Lower lobe of right lung (tissue), 2 donors: ENCODE results near the gene MBD5. TPM values are rescaled to one million over a fixed set of nuclear protein-coding genes. Genes with fewer than 3 reads are reported as not detected.

Source experiments
- ATAC-seq, 2 donors: fragments of 200-7000 bp; cut with Tn5 transposase; one replicate each; pipeline ENCODE4 v1.9.1; 2020 to 2022; ENCODE audit warnings: mild to moderate bottlenecking in 2 of 2, moderate library complexity in 2 of 2
- DNase-seq: peaks from one replicate; pipeline ENCODE4 v3.0.0-alpha.2; 2020
- H3K27ac ChIP-seq: fragments of 200-600 bp; one replicate; pipeline ENCODE4 v1.8.0; 2022
- H3K27me3 ChIP-seq: fragments of 200-600 bp; one replicate; pipeline ENCODE4 v1.8.0; 2022; ENCODE audit warnings: low read depth
- H3K36me3 ChIP-seq: fragments of 200-600 bp; one replicate; pipeline ENCODE4 v1.8.0; 2022; ENCODE audit warnings: mild to moderate bottlenecking
- H3K4me1 ChIP-seq: fragments of 200-600 bp; one replicate; pipeline ENCODE4 v1.8.0; 2022
- H3K4me3 ChIP-seq: fragments of 200-600 bp; one replicate; pipeline ENCODE4 v1.8.0; 2022; ENCODE audit warnings: mild to moderate bottlenecking
- H3K9me3 ChIP-seq: fragments of 200-600 bp; one replicate; pipeline ENCODE4 v1.8.0; 2022
- intact Hi-C: fragments of 100-400 bp; cut with DNase I; formaldehyde crosslinking; loops from one replicate; pipeline ENCODE4 v1.11.0; 2022
- long read RNA-seq: library from polyadenylated mRNA; unstranded; transcript quantifications from one replicate; pipeline ENCODE4 v2.0.0, GENCODE V29; 2021
- total RNA-seq: library from RNA; stranded (reverse); fragmentation: NEBNext Ultra II Directional; extraction: Animal tissue kit (Norgen Biotek cat#: 25700); gene quantifications from one replicate; pipeline ENCODE4 v1.2.1, GENCODE V29; 2021
- TF ChIP-seq, protein P1 (sequence below): fragments of 200-600 bp; IDR thresholded peaks from one replicate; pipeline ENCODE4 v1.8.0; 2022; ENCODE audit warnings: antibody characterized with exemption, mild to moderate bottlenecking
- donor health status: DM: no; HTN: yes; CAD: no; lungs with severe emphysema.

The MBD5 gene
- total RNA-seq: 46.3 TPM
- long read RNA-seq, full-length matches to known transcripts: 5 of 24 reads
- long read RNA-seq, partial matches to known transcripts: 8 of 24 reads
- long read RNA-seq, other reads (novel, unspliced or antisense): 11 of 24 reads

DNA sequence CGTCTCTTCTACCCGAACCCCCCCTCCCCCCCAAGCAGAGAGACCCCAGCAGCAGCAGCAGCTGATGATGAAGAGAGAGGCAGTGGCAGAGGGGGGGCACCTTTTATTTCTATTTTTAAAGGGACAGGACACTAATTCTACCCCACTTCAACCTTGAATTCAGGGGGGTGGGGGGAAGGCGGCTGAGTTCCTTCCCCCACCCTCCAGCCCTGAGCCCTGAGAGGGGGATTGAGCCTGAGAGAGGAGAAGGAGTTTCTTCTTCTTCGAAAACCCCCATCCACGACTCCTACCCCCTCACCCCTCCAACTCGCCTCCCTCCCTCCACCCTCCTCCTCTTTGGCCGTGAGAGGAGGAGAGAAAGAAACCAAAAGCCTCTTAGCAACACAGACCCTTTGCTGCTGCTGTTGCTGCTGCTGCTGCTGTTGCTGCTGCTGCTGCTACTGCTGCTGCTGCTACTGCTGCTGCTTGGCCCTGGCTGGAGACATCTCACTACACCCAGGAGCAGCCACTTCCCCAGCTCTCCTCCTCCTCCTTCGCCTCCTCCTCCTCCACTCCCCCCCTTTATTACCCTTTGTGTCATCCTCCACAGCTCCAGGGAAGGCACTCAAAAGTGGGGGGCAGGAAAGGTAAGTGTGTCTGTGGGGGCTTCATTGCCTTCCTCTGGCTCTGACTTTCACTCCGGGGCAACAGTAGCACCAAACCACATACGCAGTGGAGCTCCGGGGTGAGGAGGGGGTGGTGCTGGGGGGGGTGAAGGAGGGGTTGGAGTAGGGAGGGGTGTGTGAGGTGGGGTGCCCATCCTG lies at the start of gene MBD5:
Gene MBD5 (plus strand): TSS at position 33 of the 803 bp plus-strand sequence.
- intact Hi-C loops: no loop called here
- no peaks in the 10 kb centered on the region for H3K36me3 ChIP-seq
- peak; percentile 49 to 57 for ATAC-seq
- peak within 1 kb of the TSS; percentile 83 for H3K4me3 ChIP-seq
- TF ChIP-seq, protein P1, sequence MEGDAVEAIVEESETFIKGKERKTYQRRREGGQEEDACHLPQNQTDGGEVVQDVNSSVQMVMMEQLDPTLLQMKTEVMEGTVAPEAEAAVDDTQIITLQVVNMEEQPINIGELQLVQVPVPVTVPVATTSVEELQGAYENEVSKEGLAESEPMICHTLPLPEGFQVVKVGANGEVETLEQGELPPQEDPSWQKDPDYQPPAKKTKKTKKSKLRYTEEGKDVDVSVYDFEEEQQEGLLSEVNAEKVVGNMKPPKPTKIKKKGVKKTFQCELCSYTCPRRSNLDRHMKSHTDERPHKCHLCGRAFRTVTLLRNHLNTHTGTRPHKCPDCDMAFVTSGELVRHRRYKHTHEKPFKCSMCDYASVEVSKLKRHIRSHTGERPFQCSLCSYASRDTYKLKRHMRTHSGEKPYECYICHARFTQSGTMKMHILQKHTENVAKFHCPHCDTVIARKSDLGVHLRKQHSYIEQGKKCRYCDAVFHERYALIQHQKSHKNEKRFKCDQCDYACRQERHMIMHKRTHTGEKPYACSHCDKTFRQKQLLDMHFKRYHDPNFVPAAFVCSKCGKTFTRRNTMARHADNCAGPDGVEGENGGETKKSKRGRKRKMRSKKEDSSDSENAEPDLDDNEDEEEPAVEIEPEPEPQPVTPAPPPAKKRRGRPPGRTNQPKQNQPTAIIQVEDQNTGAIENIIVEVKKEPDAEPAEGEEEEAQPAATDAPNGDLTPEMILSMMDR: no peak
- peaks cover 38% of the 10 kb centered on the region for H3K4me1 ChIP-seq
- peak; percentile 56 for DNase-seq
- H3K9me3 ChIP-seq: no peaks in the 10 kb centered on the region
- H3K27ac ChIP-seq: peak within 1 kb of the TSS; percentile 89
- H3K27me3 ChIP-seq: no peaks in the 10 kb centered on the region

GRCh38 chr2:147976102-147976501 lies 44.8 kb upstream of the MBD5 start:
- TF ChIP-seq, protein P1: no peak
- Histone ChIP-seq H3K9me3 (peaks cover 7% of the 10 kb centered on the region), H3K36me3 (peaks cover 15% of the 10 kb centered on the region), H3K27me3 (no peaks in the 10 kb centered on the region), H3K4me1 (peaks cover 2% of the 10 kb centered on the region), H3K27ac (no peak overlapping the region), H3K4me3 (no peak overlapping the region)
- ATAC-seq: no peak
- DNase-seq: no peak
- intact Hi-C loops: no loop called here

DNA sequence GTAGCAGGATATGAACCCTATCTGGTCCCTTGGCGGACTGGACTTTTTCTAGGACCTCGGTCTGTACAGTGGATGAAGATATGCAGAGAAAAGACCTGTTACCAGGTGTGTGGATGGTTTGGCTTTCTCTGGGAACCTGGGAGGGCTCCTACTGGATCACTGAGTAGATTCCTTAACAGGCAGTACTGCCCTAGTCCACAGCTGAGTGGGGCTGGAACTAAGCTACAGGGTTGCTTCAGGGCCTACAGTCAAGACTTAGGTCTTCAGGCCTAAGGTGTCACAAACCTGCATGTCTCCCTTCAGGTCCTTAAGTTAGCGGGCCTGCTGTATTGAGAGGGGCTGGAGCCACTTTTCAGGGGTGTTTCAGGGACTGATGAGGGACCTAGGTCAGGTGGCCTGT lies 43.2 kb upstream of the MBD5 start:
- intact Hi-C loops: no loop called here
- ATAC-seq: no peak
- no peak for DNase-seq

GRCh38 chr2:147980940-147981528 lies 39.9 kb upstream of the MBD5 start:
- no peak for ATAC-seq

More for the DNA sequence above, 43.2 kb upstream of the MBD5 start:
- no peak overlapping the region for H3K4me3 ChIP-seq
- peaks cover 8% of the 10 kb centered on the region for H3K4me1 ChIP-seq
- H3K27ac ChIP-seq: no peak overlapping the region
- H3K9me3 ChIP-seq: peaks cover 7% of the 10 kb centered on the region
- TF ChIP-seq, protein P1: no peak
- no peaks in the 10 kb centered on the region for H3K27me3 ChIP-seq
- H3K36me3 ChIP-seq: peaks cover 7% of the 10 kb centered on the region

GRCh38 chr2:147989102-147989501 lies 31.8 kb upstream of the MBD5 start:
- TF ChIP-seq, protein P1: no peak
- ATAC-seq (no peak), DNase-seq (no peak)
- intact Hi-C loops: no loop called here
- H3K27me3 ChIP-seq: no peaks in the 10 kb centered on the region
- no peak overlapping the region for H3K27ac ChIP-seq
- H3K4me3 ChIP-seq: no peak overlapping the region
- H3K36me3 ChIP-seq: no peaks in the 10 kb centered on the region
- H3K9me3 ChIP-seq: no peaks in the 10 kb centered on the region
- no peaks in the 10 kb centered on the region for H3K4me1 ChIP-seq

More at GRCh38 chr2:147980940-147981528, 39.9 kb upstream of the MBD5 start:
- peaks cover 7% of the 10 kb centered on the region for H3K9me3 ChIP-seq
- H3K4me1 ChIP-seq: peaks cover 8% of the 10 kb centered on the region
- no peak overlapping the region for H3K4me3 ChIP-seq
- TF ChIP-seq, protein P1: no peak
- no peaks in the 10 kb centered on the region for H3K27me3 ChIP-seq
- DNase-seq: no peak
- H3K36me3 ChIP-seq: no peaks in the 10 kb centered on the region
- H3K27ac ChIP-seq: no peak overlapping the region
- intact Hi-C loops: no loop called here
